NCI-H1092 (cell line): Measurements from ENCODE around the gene LRP1.

ENCODE experiments used
- DNase-seq: peaks from one replicate; lab custom pipeline; 2025; lab: John Stamatoyannopoulos, UW

LRP1 gene

DNA sequence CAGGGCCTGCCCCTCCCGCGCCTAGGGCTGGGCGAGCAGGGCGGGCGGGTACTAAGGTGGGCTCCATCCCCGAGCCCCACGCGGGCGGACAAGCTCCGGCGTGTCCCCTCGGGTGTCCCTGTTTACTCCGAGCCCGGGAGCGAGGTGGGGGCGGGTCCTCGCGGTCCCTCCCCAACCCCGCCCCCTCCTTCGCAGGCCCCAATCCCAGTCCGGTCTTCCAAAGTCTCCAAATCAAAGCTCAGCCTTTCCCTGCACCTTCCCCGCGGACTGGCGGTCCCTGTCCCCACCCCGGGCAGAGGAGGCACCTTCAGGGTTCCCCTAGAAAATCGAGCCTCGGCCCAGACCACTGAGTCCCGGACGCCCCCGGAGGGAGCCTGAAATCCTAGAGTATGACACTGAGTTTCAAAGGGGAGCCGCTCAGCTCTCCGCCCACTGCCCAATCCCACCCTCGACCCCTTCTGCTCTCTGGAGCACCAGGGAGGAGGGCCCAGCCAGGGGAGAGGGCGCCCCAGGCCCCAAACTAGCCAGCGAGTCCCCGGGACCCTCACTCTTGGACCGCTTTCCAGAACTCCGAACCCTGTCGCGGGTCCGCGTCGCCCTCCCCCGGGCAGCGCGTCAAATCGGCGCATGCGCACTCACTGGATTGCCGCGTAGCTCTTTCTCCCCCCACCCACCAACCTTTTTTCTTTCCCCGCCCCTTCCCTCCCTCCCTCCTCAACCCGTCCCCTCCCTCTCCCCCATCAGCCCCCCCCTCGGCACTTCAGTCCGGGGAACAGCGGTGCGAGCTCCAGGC lies at the start of gene LRP1:
Gene LRP1 (plus strand): TSS at position 758 of the 793 bp plus-strand sequence. CDS start 482 bp downstream, outside the sequence.
- DNase-seq = peak; percentile 51

DNA sequence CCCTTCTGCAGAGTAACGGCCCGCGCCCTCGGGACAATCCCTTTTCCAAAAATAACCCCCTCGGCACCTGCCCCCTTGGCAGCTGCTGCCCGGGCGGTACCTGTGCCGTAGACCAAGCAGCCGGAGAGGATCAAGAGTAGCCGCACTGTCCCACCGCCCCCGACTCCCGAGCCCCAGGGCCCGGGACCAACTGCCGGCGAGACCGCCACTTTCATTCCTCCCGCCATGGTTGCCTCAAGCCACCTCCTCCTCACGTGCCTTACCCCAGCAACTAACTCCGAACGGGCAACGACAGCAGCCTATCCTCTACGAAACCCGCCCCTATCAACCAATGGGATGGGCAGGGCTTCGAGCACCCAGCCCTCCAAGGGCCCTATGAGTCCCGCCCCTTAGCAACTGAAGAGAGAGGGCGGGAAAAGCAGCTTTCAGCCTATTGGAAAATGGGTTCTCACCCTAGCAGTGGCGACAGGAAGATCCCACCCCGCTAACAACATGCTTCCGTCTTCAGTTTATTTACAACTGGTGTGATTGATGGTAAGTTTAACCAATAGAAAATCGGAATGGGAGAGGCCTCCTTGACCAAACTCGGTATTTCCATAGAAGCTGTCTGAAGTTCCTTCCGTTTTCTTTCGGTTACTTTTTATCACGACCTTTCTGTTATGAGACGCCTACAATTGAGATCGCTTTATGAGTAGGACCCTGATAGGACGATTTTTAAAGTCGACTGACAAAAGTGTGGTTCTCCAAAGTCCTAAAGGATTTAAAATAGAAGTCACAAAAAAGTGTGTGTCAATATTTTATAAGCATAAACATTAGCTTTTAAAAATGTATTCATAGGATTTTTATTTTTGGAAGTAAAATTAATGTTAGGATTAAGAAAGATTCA lies 49.5 kb upstream of the LRP1 start, which contains the start of gene NEMP1:
Gene NEMP1 (minus strand): TSS at position 273 of the 886 bp plus-strand sequence. CDS start 46 bp downstream, at position 227.
- peak; percentile 99 for DNase-seq

DNA sequence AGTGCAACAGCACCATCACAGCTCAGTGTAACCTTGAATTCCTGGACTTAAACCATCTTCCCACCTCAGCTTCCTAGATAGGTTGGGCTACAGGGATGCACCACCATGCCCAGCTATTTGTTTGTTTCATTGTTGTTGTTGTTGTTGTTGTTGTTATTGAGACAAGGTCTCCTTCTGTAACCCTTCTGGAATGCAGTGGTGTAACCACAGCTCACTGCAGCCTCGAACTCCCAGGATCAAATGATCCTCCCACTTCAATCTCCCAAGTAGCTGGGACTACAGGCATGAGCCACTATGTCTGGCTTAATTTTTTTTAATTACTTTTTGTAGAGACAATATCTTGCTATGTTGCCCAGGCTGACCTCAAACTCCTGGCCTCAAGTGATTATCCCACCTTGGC lies 48.5 kb upstream of the LRP1 start:
- no peak for DNase-seq

DNA sequence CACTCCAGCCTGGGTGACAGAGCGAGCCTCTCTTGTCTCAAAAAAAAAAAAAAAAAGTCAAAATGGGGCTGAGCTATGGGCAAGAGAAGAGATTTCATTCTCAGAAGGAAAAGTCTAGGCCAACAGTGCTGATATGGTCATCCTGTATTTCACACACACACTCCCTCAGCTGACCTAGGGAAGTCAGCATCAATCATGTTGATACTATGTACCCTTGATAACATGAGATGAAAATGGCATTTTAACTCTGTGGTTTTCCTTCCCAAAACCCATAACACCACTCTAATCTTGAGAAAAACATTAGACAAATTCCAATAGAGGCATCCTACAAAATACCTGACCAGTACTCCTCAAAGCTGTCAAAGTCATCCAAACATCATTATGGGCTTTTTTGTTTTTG lies 47.4 kb upstream of the LRP1 start:
- no peak for DNase-seq

DNA sequence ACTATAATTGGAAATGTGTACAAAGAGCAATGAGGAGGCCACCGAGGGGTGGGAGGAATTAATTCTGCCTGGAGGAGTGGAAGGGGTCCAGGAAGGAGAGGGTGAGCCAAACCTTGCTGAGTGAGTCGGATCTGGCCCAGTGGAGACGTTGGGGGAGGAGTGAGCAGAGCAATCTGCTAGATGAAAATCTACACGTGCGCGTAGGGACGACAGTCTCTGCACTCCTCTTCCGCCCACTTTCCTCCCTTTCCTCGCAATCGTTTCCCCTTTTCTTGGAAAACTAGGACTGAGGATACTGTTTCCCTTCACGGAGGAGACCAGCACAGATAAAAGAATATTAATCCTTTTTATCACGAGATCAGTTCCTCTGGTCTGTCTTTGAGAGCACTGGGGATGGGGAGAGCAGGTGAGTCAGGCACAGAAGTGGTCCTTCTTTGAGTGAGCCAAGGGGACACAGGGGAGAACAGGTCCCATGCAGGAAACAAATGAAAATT lies 42.2 kb upstream of the LRP1 start:
- DNase-seq = no peak

DNA sequence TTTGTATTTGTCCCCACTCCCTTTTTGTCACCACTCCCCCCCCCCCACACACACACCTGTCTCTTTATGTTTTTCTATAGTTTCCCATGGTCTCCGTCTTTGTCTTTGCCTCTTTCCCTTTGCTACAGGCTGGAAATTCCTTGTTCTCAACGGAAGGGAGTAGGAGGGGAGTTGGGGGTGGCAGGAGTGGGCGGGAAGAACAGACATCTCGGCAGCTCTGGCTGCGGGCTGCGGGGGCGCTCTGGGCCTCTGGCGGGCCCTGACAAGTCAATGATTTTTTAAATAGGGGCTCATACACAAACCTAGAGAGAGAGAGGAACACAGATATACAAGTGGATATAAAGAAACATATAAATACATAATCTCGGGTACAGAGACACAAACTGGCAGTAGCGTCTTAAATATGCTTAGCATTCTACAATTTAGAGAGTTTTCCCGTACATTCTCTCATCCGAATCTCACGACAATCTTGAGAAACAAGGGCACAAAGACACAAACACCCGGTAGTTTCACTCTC lies 41.7 kb upstream of the LRP1 start:
- DNase-seq = no peak

DNA sequence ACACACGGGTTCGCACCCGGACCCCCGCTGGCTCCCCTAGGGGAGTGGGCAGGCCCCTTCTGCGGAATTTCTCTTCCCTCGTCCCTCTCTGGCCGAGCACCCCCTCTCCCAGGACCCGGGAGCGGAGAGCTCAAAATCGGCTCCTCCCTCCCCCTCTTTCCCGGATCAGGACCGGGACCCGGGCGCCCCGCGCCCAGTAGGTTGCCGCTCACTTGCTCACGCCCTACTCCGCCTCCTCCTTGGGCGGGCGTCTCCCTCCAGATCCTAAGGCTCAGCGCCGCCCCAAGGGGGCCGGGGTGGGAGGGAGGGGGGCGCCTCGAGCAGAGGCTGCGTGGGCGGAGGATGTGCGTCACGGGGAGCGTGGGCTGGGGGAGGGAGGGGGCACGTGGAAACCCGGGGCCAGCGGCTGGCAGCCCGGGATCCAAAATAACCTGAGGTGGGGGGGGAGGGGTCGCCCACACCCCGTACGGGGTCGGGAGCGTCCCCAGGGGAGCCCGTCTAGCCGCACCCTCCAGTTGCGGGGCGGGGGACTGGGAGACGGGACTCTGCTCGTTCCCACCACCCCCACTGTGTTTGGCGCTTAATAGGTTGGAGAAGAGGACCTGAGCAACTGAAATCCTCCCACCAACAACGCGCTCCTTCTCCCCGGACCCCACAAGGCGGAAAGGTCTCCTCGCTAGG lies 41.1 kb upstream of the LRP1 start:
- no peak for DNase-seq

DNA sequence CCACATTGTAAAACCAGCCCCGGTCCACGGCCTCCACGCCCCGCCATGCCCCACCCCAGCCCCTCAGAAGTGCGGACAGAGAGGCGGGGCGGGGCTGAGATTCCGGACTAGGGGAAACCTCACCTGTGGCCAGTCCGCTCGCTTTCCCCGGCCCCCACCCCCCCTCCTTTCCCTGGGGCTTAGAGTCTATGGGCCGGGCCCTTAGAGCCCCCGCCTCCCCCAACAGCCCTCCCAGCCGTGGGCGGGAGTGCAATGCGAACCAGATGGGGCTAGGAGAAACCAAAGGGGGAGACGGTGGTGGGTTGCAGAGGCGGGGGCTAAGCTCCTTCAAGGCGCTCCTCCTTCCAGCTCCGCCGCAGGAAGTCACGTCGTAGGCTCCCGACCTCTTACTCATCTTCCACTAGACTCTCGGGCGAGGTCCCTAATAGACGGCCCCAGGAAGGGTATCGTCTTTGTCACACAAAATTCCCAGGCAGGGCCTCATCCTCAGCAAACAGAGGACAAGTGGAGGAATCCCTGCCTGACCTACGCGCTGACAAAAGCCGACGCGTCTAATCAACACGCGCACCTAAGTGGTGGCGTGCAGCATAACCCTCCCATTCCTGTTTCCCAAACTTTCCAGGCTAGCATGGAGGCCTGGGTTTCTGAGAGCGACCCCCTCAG lies 40.5 kb upstream of the LRP1 start:
- DNase-seq = no peak

DNA sequence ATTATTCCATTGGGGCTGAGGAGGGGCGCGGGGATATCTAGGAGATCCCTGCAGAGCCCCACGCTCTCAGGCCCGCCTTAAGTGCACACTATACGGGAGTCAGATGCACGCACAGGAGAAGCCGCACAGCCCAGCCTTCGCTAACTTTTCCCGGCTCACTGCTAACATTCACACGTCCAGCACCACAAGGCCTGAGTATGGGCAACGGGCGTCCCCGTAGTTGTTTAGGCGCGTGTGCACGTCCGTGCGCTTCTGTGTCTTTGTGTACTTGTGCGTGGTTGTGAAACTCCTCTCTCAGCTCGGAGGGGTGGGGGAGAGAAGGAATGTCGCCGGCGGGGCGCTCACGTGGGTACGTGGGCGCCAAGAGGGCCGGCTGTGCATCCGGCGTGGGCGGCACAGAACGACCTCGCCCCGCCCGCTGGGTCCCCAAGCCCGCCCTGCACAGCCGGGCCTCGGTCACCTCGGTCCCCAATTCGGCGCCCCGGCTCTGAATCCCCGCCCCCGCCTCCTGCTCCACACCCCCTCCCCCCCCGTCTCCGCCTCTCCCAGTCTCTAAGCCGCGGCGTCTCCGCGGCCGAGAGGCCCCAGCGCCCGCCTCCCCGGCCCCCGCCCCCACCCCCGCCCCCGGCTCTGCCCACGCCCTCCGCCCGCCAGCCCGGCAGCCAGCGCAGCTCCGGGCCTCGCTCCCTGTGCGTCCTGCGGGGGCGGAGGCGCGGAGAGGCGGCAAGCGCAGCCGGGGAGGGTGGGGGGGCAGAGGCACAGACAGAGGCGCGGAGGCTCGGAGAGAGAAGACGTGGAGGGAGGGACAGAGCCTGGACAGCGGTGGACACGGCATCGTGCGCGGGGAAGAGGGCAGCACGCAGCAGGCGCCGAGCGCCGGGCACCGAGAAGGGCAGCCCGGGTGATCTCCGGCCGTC lies 39.7 kb upstream of the LRP1 start, which contains the start of gene NAB2:
Gene NAB2 (plus strand): TSS at position 761 of the 917 bp plus-strand sequence. CDS start 158 bp downstream, outside the sequence.
- DNase-seq = peak; percentile 9

DNA sequence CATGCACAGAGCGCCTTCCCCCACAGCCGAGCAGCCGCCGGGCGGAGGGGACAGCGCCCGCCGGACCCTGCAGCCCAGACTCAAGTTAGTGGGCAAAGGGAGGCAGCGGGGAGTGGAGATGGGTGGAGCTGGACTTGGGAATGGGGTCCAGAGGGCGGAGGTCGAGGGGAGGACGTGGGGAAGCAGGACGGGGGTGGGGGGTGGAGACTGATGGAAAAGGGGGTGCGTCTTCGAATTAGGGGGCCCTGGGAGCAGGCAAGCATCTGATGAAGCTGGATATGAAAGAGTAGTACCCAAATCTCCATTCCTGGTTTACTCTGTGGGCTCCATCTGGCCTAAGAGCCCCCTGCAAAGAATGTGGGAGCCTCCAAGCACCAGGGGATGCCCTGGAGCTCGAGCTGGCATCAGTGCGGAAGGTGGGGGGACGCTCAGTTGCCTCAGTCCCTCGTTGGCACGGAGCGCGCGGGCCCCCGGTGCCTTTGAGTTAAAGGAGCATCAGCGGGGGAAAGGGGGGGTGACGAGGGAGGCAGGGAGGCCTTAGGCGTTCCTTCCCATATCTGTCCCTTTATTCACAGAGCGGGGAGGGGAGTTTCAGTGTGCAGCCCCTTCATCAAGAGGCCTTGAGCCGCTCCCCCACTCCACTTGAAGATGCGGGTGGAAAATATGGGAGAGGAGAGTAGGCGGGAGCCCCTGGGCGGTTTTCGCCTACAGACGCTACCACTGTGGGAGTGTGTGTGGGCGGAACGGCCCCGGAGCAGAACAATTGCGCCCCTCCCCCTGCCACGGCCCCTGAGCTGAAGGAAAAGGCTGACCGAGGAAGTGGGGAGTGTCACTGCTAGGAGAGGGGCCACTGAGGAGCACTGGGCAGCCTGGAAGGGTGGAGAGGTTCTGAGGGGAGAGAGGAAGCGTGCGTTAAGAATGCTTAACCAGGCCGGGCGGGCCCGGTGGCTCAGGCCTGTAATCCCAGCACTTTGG lies 38.7 kb upstream of the LRP1 start:
- no peak for DNase-seq

DNA sequence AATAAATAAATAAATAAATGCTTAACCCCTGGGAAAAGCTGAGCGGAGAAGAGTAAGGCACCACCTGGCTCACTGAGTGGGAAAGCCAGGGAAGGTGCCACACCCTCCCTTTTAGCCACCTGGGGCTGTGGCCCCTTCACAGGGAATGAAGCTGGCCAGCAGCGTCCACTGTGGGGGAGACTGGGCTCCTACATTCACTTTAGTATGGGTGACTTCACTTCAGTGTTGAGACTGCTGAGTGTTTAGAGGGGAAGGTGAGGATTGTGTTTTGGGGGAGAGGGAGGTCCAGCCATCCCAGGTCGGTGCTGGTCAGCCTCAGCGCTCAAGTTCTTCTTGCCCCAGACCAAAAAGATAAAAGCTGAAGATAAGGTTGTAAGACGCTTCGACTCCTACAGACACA lies 37.8 kb upstream of the LRP1 start:
- DNase-seq = no peak

DNA sequence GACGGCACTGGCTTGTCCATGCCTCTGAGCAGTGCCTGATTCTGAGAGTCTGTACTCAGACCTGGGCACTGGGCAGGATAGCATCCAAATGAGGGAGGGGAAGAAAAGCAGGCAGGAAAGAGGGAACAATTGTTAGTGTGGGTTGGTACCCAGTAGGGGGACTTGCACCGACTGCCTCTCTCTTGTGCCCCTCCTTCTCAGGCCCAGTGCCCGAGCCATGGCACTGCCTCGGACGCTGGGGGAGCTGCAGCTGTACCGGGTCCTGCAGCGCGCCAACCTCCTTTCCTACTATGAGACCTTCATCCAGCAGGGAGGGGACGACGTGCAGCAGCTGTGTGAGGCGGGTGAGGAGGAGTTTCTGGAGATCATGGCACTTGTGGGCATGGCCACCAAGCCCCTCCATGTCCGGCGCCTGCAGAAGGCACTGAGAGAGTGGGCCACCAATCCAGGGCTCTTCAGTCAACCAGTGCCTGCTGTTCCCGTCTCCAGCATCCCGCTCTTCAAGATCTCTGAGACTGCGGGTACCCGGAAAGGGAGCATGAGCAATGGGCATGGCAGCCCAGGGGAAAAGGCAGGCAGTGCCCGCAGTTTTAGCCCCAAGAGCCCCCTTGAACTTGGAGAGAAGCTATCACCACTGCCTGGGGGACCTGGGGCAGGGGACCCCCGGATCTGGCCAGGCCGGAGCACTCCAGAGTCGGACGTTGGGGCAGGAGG lies 37.2 kb upstream of the LRP1 start:
- DNase-seq = no peak

DNA sequence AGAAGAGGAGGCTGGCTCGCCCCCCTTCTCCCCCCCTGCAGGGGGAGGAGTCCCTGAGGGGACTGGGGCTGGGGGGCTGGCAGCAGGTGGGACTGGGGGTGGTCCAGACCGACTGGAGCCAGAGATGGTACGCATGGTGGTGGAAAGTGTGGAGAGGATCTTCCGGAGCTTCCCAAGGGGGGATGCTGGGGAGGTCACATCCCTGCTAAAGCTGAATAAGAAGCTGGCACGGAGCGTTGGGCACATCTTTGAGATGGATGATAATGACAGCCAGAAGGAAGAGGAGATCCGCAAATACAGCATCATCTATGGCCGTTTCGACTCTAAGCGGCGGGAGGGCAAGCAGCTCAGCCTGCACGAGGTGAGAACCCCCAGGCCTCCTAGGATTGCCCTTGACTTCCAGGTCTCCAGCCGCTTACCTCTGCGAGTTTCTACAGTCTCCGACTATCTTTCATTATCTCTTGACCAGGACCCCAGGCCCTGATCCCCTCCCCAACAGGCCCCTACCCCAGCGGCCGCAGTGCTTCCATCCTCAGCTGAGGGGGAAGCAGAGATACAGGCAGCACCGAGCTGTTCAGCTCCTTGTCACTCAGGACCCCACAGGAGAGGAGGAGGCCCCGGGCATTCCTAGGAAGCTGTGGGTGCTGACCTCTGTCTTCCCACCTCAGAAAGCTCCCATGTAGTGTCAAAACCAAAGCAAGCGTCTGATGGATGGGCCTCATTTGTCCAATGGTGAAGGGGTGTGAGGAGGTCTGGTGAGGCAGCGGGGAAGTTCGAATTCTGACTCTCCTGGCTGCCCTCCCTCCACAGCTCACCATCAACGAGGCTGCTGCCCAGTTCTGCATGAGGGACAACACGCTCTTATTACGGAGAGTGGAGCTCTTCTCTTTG lies 36.4 kb upstream of the LRP1 start:
- no peak for DNase-seq

DNA sequence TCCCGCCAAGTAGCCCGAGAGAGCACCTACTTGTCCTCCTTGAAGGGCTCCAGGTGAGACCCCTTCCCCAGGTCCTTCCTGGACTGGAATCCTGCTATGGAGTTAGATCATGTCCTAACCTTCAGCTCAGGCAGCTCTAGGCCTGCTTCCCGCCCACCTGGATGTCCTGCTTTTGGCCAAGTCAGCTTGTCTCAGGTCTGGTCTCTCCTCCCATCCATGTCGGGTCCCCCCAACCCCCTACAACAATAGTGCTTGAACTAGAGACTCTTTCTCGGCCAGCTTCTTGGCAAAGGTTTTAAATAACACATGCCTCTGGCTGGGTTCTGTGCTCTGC lies 35.8 kb upstream of the LRP1 start:
- no peak for DNase-seq

DNA sequence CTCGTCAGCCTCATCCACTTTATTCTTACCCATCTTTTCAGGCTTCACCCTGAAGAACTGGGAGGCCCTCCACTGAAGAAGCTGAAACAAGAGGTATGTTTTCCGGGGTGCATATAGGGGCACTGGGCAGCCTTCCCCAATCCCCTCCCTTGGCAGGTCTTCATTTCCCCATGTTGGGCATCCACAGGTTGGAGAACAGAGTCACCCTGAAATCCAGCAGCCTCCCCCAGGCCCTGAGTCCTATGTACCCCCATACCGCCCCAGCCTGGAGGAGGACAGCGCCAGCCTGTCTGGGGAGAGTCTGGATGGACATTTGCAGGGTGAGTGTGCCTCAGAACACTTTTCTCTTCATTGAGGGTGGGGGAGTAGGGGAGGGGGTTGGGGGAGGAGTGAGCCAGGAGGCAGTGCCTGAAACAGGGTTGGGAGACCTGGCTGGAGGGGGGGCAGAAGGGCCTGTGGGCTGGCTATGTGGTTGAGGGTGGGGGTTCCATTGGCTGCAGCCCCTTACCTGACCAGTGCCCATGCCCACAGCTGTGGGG lies 35.3 kb upstream of the LRP1 start:
- DNase-seq = no peak

DNA sequence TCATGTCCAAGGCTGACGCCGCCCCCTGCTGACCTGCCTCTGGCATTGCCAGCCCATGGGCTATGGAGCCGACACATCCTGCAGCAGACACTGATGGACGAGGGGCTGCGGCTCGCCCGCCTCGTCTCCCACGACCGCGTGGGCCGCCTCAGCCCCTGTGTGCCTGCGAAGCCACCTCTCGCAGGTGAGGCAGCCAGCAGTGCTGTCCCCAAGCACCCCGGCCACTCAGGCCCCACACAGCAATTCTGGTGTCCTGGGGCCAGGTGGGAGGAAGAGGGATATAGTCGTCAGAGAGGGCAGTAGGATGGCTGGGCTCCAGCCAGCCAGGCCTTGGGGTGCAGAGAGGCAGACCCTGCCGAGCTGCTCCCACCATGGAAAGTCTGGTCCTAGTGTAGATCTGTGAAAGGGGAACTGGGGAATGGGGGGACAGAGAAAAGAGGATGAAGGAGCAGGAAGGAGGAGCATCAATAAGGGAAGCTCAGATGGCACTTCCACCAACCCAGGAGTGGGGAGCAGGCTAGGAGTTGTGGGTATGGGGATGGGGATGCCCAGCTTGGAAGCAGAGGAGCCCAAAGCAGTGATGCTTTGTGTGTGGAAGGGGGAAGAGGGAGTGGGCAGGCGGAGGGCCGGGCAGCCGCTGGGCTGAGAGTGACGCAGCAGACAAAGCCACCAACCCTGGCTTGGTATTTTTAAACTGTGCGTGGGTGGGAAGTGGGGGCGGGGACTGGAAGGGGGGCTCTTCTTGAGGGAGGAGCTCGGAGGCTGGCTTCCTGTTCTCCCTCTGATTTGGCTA lies 34.7 kb upstream of the LRP1 start:
- no peak for DNase-seq
